ENCODE measurements around the gene USP34. TPM values are rescaled to one million over a fixed set of nuclear protein-coding genes. Genes with fewer than 3 reads are reported as not detected.

USP34 gene
- total and polyA plus RNA-seq, 2 experiments from 2014 or later: 81.8 to 157 TPM

DNA sequence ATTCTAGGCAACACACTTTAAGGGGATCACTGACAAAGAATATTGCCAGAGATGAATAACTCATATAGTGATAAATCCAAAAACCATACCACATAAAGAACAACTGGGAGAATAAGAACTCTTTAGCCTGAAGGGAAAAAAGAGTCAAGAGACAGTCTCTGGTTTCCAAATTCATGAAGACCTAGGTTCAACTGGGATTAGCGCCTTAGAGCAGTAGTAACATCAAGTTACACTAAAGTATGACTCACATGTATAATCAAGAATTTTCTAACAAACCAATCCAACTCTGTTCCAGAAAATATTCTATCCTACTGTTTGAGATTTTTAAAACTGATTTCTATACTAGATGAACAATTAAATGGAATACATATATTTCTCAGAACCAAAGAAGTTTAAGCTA is 93.8 kb downstream of the USP34 start:
- H3F3A ChIP-seq (replicated peaks; ENCODE audit: low read depth): no peaks in the 10 kb centered on the region
- H3K4me1 ChIP-seq (ENCODE audit: insufficient read depth): 0 out of 2 replicates have a peak, but pooled peaks cover 9% of the 10 kb centered on the region
- no peak overlapping the region for H3K27ac ChIP-seq (ENCODE audit: low read depth)
- Mint-ChIP-seq H3K4me1 (peaks cover 5% of the 10 kb centered on the region; the same call in 2 of the 3 replicates), H3K27me3 (ENCODE audit: insufficient read depth, low read depth, poor library complexity) (peaks cover 3% of the 10 kb centered on the region), H3K36me3 (ENCODE audit: low read depth) (peaks cover 78% of the 10 kb centered on the region), H3K4me3 (no peak overlapping the region), H3K27ac (no peak overlapping the region), H3K9me3 (no peaks in the 10 kb centered on the region)
- no peaks in the 10 kb centered on the region for H4K20me1 ChIP-seq (replicated peaks; ENCODE audit: insufficient read depth)
- ATAC-seq (no peak), DNase-seq (ENCODE audit: low spot score) (no peak)
- TF ChIP-seq STAT1 (IDR thresholded peaks at IDR 0.05; ENCODE audit: unreplicated experiment) (no peak), JUNB (IDR thresholded peaks at IDR 0.05; ENCODE audit: unreplicated experiment) (no peak), POLR2AphosphoS5 (IDR thresholded peaks at IDR 0.05; ENCODE audit: low read depth) (no peak), ZNF114 (CRISPR knock-in tag; IDR thresholded peaks at IDR 0.05) (no peak), EZH2 (IDR thresholded peaks at IDR 0.05; ENCODE audit: low read depth, unreplicated experiment) (no peak)
- TF ChIP-seq, protein P1, sequence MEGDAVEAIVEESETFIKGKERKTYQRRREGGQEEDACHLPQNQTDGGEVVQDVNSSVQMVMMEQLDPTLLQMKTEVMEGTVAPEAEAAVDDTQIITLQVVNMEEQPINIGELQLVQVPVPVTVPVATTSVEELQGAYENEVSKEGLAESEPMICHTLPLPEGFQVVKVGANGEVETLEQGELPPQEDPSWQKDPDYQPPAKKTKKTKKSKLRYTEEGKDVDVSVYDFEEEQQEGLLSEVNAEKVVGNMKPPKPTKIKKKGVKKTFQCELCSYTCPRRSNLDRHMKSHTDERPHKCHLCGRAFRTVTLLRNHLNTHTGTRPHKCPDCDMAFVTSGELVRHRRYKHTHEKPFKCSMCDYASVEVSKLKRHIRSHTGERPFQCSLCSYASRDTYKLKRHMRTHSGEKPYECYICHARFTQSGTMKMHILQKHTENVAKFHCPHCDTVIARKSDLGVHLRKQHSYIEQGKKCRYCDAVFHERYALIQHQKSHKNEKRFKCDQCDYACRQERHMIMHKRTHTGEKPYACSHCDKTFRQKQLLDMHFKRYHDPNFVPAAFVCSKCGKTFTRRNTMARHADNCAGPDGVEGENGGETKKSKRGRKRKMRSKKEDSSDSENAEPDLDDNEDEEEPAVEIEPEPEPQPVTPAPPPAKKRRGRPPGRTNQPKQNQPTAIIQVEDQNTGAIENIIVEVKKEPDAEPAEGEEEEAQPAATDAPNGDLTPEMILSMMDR (conservative IDR thresholded peaks at IDR 0.05; ENCODE audit: low read depth in 2 of 2): no peak
- TF ChIP-seq, protein P2, sequence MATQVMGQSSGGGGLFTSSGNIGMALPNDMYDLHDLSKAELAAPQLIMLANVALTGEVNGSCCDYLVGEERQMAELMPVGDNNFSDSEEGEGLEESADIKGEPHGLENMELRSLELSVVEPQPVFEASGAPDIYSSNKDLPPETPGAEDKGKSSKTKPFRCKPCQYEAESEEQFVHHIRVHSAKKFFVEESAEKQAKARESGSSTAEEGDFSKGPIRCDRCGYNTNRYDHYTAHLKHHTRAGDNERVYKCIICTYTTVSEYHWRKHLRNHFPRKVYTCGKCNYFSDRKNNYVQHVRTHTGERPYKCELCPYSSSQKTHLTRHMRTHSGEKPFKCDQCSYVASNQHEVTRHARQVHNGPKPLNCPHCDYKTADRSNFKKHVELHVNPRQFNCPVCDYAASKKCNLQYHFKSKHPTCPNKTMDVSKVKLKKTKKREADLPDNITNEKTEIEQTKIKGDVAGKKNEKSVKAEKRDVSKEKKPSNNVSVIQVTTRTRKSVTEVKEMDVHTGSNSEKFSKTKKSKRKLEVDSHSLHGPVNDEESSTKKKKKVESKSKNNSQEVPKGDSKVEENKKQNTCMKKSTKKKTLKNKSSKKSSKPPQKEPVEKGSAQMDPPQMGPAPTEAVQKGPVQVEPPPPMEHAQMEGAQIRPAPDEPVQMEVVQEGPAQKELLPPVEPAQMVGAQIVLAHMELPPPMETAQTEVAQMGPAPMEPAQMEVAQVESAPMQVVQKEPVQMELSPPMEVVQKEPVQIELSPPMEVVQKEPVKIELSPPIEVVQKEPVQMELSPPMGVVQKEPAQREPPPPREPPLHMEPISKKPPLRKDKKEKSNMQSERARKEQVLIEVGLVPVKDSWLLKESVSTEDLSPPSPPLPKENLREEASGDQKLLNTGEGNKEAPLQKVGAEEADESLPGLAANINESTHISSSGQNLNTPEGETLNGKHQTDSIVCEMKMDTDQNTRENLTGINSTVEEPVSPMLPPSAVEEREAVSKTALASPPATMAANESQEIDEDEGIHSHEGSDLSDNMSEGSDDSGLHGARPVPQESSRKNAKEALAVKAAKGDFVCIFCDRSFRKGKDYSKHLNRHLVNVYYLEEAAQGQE (IDR thresholded peaks at IDR 0.05; ENCODE audit: unreplicated experiment): no peak
- TF ChIP-seq, protein P3, sequence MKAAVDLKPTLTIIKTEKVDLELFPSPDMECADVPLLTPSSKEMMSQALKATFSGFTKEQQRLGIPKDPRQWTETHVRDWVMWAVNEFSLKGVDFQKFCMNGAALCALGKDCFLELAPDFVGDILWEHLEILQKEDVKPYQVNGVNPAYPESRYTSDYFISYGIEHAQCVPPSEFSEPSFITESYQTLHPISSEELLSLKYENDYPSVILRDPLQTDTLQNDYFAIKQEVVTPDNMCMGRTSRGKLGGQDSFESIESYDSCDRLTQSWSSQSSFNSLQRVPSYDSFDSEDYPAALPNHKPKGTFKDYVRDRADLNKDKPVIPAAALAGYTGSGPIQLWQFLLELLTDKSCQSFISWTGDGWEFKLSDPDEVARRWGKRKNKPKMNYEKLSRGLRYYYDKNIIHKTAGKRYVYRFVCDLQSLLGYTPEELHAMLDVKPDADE (IDR thresholded peaks at IDR 0.05): no peak
- H3K4me3 ChIP-seq: no peak overlapping the region
- H3K79me2 ChIP-seq (replicated peaks; ENCODE audit: insufficient read depth): peaks cover 22% of the 10 kb centered on the region
- H2AFZ ChIP-seq: no peak overlapping the region
- H3K4me2 ChIP-seq: no peak overlapping the region
- H3K36me3 ChIP-seq (ENCODE audit: insufficient read depth): peaks cover 12% of the 10 kb centered on the region; the same call in 1 of the 2 replicates
- H3K27me3 ChIP-seq (ENCODE audit: insufficient read depth): no peaks in the 10 kb centered on the region
- H3K9me2 ChIP-seq (ENCODE audit: insufficient read depth): no peaks in the 10 kb centered on the region

DNA sequence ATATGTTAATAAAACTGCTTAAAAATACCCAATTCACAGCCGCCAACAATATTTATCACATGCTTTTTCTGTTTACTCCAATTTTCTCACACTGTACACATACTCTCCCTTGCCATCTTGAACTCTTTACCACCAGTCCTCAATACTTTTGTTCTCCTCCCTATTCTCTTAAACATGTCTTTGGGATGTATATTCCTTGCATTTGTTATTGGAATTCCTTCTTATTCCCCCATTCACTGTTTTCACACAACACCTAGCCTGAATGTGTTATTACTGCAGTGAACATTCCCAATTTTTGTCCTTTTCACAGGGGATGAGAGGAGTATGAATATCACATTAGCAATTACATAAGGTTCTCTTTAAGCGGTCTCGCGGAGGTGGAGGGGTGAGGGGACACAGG is 94.7 kb downstream of the USP34 start:
- ATAC-seq: no peak
- Histone ChIP-seq H3K27ac (ENCODE audit: low read depth) (no peak overlapping the region), H3K4me2 (no peak overlapping the region), H3K9me2 (ENCODE audit: insufficient read depth) (no peaks in the 10 kb centered on the region), H3K4me1 (ENCODE audit: insufficient read depth) (0 out of 2 replicates have a peak, but pooled peaks cover 9% of the 10 kb centered on the region), H3K4me3 (no peak overlapping the region), H3K27me3 (ENCODE audit: insufficient read depth) (no peaks in the 10 kb centered on the region), H3K36me3 (ENCODE audit: insufficient read depth) (peaks cover 12% of the 10 kb centered on the region; the same call in 1 of the 2 replicates), H3K79me2 (replicated peaks; ENCODE audit: insufficient read depth) (peaks cover 22% of the 10 kb centered on the region), H4K20me1 (replicated peaks; ENCODE audit: insufficient read depth) (no peaks in the 10 kb centered on the region), H2AFZ (no peak overlapping the region), H3F3A (replicated peaks; ENCODE audit: low read depth) (no peaks in the 10 kb centered on the region)
- no peak overlapping the region for H3K27ac Mint-ChIP-seq
- DNase-seq (ENCODE audit: low spot score): no peak
- peaks cover 3% of the 10 kb centered on the region for H3K27me3 Mint-ChIP-seq (ENCODE audit: insufficient read depth, low read depth, poor library complexity)
- H3K36me3 Mint-ChIP-seq (ENCODE audit: low read depth): peaks cover 69% of the 10 kb centered on the region
- no peak overlapping the region for H3K4me3 Mint-ChIP-seq
- H3K4me1 Mint-ChIP-seq: peaks cover 5% of the 10 kb centered on the region; the same call in 2 of the 3 replicates
- no peaks in the 10 kb centered on the region for H3K9me3 Mint-ChIP-seq
- TF ChIP-seq, protein P4, sequence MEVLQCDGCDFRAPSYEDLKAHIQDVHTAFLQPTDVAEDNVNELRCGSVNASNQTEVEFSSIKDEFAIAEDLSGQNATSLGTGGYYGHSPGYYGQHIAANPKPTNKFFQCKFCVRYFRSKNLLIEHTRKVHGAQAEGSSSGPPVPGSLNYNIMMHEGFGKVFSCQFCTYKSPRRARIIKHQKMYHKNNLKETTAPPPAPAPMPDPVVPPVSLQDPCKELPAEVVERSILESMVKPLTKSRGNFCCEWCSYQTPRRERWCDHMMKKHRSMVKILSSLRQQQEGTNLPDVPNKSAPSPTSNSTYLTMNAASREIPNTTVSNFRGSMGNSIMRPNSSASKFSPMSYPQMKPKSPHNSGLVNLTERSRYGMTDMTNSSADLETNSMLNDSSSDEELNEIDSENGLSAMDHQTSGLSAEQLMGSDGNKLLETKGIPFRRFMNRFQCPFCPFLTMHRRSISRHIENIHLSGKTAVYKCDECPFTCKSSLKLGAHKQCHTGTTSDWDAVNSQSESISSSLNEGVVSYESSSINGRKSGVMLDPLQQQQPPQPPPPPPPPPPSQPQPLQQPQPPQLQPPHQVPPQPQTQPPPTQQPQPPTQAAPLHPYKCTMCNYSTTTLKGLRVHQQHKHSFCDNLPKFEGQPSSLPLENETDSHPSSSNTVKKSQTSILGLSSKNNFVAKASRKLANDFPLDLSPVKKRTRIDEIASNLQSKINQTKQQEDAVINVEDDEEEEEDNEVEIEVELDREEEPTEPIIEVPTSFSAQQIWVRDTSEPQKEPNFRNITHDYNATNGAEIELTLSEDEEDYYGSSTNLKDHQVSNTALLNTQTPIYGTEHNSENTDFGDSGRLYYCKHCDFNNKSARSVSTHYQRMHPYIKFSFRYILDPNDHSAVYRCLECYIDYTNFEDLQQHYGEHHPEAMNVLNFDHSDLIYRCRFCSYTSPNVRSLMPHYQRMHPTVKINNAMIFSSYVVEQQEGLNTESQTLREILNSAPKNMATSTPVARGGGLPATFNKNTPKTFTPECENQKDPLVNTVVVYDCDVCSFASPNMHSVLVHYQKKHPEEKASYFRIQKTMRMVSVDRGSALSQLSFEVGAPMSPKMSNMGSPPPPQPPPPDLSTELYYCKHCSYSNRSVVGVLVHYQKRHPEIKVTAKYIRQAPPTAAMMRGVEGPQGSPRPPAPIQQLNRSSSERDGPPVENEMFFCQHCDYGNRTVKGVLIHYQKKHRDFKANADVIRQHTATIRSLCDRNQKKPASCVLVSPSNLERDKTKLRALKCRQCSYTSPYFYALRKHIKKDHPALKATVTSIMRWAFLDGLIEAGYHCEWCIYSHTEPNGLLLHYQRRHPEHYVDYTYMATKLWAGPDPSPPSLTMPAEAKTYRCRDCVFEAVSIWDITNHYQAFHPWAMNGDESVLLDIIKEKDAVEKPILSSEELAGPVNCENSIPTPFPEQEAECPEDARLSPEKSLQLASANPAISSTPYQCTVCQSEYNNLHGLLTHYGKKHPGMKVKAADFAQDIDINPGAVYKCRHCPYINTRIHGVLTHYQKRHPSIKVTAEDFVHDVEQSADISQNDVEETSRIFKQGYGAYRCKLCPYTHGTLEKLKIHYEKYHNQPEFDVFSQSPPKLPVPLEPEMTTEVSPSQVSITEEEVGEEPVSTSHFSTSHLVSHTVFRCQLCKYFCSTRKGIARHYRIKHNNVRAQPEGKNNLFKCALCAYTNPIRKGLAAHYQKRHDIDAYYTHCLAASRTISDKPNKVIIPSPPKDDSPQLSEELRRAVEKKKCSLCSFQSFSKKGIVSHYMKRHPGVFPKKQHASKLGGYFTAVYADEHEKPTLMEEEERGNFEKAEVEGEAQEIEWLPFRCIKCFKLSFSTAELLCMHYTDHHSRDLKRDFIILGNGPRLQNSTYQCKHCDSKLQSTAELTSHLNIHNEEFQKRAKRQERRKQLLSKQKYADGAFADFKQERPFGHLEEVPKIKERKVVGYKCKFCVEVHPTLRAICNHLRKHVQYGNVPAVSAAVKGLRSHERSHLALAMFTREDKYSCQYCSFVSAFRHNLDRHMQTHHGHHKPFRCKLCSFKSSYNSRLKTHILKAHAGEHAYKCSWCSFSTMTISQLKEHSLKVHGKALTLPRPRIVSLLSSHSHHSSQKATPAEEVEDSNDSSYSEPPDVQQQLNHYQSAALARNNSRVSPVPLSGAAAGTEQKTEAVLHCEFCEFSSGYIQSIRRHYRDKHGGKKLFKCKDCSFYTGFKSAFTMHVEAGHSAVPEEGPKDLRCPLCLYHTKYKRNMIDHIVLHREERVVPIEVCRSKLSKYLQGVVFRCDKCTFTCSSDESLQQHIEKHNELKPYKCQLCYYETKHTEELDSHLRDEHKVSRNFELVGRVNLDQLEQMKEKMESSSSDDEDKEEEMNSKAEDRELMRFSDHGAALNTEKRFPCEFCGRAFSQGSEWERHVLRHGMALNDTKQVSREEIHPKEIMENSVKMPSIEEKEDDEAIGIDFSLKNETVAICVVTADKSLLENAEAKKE (CRISPR knock-in tag; IDR thresholded peaks at IDR 0.05): no peak
- TF ChIP-seq ZNF114 (CRISPR knock-in tag; IDR thresholded peaks at IDR 0.05) (no peak), POLR2AphosphoS5 (IDR thresholded peaks at IDR 0.05; ENCODE audit: low read depth) (no peak)
